SK-N-MC (cell line): Measurements from ENCODE around the gene TRIM34.
A peak's percentile ranks its signal among the peaks of the same experiment; 100 is the strongest.
"Not testable (repeated sequence)": the region's sequence is repeated elsewhere in the genome, so short reads cannot be mapped to it uniquely, and the experiment has no call there.

Source experiments
- DNase-seq: peaks from one replicate; pipeline ENCODE4 v3.0.0-alpha.2; 2011; ENCODE audit warnings: low read depth, low spot score
- H3K27ac ChIP-seq: fragments of 200-600 bp; sonication (generic); 2 replicates; pipeline ENCODE4 v1.5.1; 2016; ENCODE audit warnings: mixed run types
- H3K36me3 ChIP-seq: fragments of 200-600 bp; sonication (generic); 2 replicates; pipeline ENCODE4 v1.6.1; 2017; ENCODE audit warnings: antibody characterized with exemption, low read length, mixed read lengths; ENCODE audit not compliant: insufficient read depth
- H3K4me3 ChIP-seq: fragments of 200-600 bp; sonication (generic); 2 replicates; pipeline ENCODE4 v1.5.1; 2016
- H3K9ac ChIP-seq: fragments of 200-600 bp; sonication (generic); 2 replicates; pipeline ENCODE4 v1.8.0; 2017; ENCODE audit warnings: mixed run types, mixed read lengths; ENCODE audit not compliant: insufficient read length
- H3K9me3 ChIP-seq: fragments of 200-600 bp; sonication (generic); 2 replicates; pipeline ENCODE4 v1.6.1; 2017; ENCODE audit warnings: low read depth, mild to moderate bottlenecking, antibody characterized with exemption, low read length, moderate library complexity, mixed read lengths
- EZH2 ChIP-seq: fragments of 200-600 bp; sonication (generic); IDR thresholded peaks from one replicate; pipeline ENCODE4 v1.6.1; 2017; ENCODE audit warnings: antibody characterized with exemption
- FOXP2 ChIP-seq: optimal IDR thresholded peaks from 2 replicates; pipeline ENCODE3; 2011; ENCODE audit warnings: mild to moderate bottlenecking, moderate library complexity; ENCODE audit not compliant: insufficient read depth; ENCODE audit errors: extremely low read length, control extremely low read depth
- POLR2AphosphoS5 ChIP-seq: IDR thresholded peaks from 2 replicates; pipeline ENCODE4 v1.6.1; 2012; ENCODE audit warnings: mild to moderate bottlenecking, low read depth, low read length, borderline replicate concordance

TRIM34 gene, protein sequence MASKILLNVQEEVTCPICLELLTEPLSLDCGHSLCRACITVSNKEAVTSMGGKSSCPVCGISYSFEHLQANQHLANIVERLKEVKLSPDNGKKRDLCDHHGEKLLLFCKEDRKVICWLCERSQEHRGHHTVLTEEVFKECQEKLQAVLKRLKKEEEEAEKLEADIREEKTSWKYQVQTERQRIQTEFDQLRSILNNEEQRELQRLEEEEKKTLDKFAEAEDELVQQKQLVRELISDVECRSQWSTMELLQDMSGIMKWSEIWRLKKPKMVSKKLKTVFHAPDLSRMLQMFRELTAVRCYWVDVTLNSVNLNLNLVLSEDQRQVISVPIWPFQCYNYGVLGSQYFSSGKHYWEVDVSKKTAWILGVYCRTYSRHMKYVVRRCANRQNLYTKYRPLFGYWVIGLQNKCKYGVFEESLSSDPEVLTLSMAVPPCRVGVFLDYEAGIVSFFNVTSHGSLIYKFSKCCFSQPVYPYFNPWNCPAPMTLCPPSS

GRCh38 chr11:5624489-5625279 lies at the start of gene TRIM34:
TSS of gene TRIM34 (plus strand) at chr11:5625001. CDS start at chr11:5632332, 7,331 bp downstream.
- no peak within 1 kb of the TSS for H3K27ac ChIP-seq

DNA sequence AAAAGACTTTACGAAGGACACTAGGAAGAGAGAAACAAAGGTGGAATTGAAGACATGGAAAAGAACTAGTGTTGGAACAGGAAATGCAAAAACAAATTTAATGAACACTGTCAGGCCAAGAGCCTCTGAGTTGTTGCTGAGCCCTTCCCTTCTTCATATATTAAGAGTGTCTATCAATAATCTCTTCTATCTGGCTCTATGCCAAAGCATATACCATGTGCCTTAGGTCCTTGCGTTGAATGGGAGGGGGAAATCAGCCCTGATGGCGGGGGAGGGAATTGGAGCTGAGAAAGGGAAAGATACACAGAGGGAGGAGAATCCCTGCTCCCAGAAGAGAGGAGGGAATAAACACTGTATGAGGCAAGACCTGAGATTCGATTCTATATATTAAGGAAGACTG lies 49.6 kb upstream of the TRIM34 start:
- Histone ChIP-seq H3K36me3 (no peaks in the 10 kb centered on the region), H3K9me3 (no peaks in the 10 kb centered on the region), H3K4me3 (no peak overlapping the region), H3K9ac (no peak overlapping the region), H3K27ac (no peak overlapping the region)
- DNase-seq: no peak
- TF ChIP-seq EZH2: no peak
- no peak for TF ChIP-seq FOXP2
- TF ChIP-seq POLR2AphosphoS5: no peak

More at GRCh38 chr11:5624489-5625279, at the start of gene TRIM34:
- H3K9me3 ChIP-seq: no peaks in the 10 kb centered on the region
- H3K36me3 ChIP-seq: no peaks in the 10 kb centered on the region
- H3K9ac ChIP-seq: peak within 1 kb of the TSS; percentile 25
- H3K4me3 ChIP-seq: peak within 1 kb of the TSS; percentile 68
- no peak for DNase-seq
- TF ChIP-seq EZH2 (no peak), FOXP2 (no peak)

DNA sequence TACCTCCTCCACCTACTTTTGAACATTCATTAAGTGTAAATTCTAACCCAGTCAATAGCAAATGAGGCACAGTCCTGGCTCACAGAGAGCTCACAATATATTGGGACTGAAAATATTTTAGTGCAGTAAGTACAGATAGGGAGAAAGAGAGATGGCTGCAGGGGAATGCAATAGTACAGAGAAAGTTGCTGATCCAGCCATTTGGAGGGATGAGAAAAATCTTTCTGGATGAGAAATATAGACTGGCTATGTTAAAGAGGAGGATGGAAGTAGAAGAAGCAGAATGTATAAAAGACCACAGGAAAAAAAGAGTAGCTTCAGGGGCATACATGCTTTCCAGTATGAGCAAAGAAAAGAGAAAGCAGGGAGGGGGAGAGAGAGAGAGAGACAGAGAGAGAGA lies 47.7 kb upstream of the TRIM34 start:
- DNase-seq: no peak
- Histone ChIP-seq H3K9me3 (no peaks in the 10 kb centered on the region), H3K9ac (no peak overlapping the region), H3K4me3 (no peak overlapping the region), H3K36me3 (no peaks in the 10 kb centered on the region), H3K27ac (no peak overlapping the region)
- TF ChIP-seq POLR2AphosphoS5 (no peak), FOXP2 (no peak), EZH2 (no peak)

DNA sequence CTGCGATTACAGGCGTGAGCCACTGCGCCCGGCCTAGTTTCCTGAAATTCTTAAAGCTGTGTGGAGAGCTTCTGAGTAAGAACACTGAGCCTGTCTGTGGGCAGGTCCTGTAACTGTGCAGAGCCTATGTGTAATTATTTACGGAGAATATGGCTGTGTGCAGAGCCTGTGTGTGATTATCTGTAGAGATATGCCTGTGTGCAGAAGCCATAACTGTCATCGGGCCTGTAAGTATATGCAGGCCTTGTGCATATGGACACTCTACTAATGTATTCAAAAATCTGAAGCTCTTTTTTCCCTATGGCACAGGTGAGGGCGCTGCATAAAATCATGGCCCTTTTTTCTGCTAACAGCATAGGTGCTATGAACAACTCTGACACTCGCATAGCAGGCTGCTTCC lies 44.2 kb upstream of the TRIM34 start, which contains the start of gene OR52B6:
OR52B6 (plus strand) TSS at position 301 of the 400 bp plus-strand sequence; CDS start at position 301, 0 bp downstream.
- no peak within 1 kb of the TSS for H3K4me3 ChIP-seq
- TF ChIP-seq FOXP2 (no peak), POLR2AphosphoS5 (no peak), EZH2 (no peak)
- no peak within 1 kb of the TSS for H3K9ac ChIP-seq
- DNase-seq: no peak
- H3K36me3 ChIP-seq: no peaks in the 10 kb centered on the region
- H3K9me3 ChIP-seq: no peaks in the 10 kb centered on the region
- H3K27ac ChIP-seq: no peak within 1 kb of the TSS

DNA sequence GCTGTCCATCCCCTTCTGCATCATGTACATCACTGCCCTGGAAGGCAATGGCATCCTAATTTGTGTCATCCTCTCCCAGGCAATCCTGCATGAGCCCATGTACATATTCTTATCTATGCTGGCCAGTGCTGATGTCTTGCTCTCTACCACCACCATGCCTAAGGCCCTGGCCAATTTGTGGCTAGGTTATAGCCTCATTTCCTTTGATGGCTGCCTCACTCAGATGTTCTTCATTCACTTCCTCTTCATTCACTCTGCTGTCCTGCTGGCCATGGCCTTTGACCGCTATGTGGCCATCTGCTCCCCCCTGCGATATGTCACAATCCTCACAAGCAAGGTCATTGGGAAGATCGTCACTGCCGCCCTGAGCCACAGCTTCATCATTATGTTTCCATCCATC lies 43.8 kb upstream of the TRIM34 start:
- no peaks in the 10 kb centered on the region for H3K9me3 ChIP-seq
- H3K4me3 ChIP-seq: no peak overlapping the region
- no peak for DNase-seq
- no peak overlapping the region for H3K9ac ChIP-seq
- TF ChIP-seq EZH2 (no peak), POLR2AphosphoS5 (no peak), FOXP2 (no peak)
- H3K36me3 ChIP-seq: no peaks in the 10 kb centered on the region
- H3K27ac ChIP-seq: no peak overlapping the region

GRCh38 chr11:5584458-5584857 lies 40.3 kb upstream of the TRIM34 start:
- not testable (repeated sequence) for H3K27ac ChIP-seq, H3K36me3 ChIP-seq, DNase-seq, H3K9ac ChIP-seq, H3K4me3 ChIP-seq, H3K9me3 ChIP-seq

- H3K9me3 ChIP-seq, H3K9ac ChIP-seq, H3K27ac ChIP-seq, DNase-seq, H3K4me3 ChIP-seq, H3K36me3 ChIP-seq: not testable (repeated sequence)
Observed at GRCh38 chr11:5589906-5590305, 34.9 kb upstream of the TRIM34 start.

- H3K36me3 ChIP-seq: no peaks in the 10 kb centered on the region
Observed at GRCh38 chr11:5591613-5592012, 33.2 kb upstream of the TRIM34 start.

DNA sequence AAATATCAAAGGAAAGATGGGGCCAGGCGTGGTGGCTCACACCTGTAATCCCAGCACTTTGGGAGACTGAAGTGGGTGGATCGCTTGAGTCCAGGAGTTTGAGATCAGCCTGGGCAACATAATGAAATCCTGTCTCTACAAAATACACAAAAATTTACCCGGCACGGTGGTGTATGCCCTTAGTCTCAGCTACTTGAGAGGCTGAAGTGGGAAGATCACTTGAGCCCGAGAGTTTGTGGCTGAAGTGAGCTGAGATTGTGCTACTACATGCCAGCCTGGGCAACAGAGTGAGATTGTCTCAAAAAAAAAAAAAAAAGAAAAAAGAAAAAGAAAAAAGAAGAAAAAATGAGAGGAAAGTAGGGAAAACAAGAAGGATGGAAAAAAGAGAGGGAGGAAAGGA lies 32.2 kb upstream of the TRIM34 start:
- H3K9me3 ChIP-seq: no peaks in the 10 kb centered on the region
- H3K27ac ChIP-seq: no peak overlapping the region
- no peaks in the 10 kb centered on the region for H3K36me3 ChIP-seq
- TF ChIP-seq EZH2 (no peak), FOXP2 (no peak), POLR2AphosphoS5 (no peak)
- H3K4me3 ChIP-seq: no peak overlapping the region
- DNase-seq: no peak
- no peak overlapping the region for H3K9ac ChIP-seq

More at GRCh38 chr11:5591613-5592012, 33.2 kb upstream of the TRIM34 start:
- Histone ChIP-seq H3K9me3 (no peaks in the 10 kb centered on the region), H3K4me3 (no peak overlapping the region), H3K27ac (no peak overlapping the region), H3K9ac (no peak overlapping the region)
- no peak for TF ChIP-seq EZH2
- no peak for TF ChIP-seq FOXP2
- no peak for TF ChIP-seq POLR2AphosphoS5
- DNase-seq: no peak
